Caco-2 (cell line): ENCODE data around the gene TIMM9. TPM values are rescaled to one million over a fixed set of nuclear protein-coding genes. Genes with fewer than 3 reads are reported as not detected.

Experiments used
- BruUV-seq: library from RNA; stranded (reverse); fragments of 400-500 nt; replicated peaks from 2 replicates; lab custom pipeline; 2021; lab: Mats Ljungman, UMichigan
- CTCF ChIA-PET: fragments of 300-600 bp; sonication (Branson Sonifier 250); formaldehyde crosslinking; loops from one replicate; lab custom pipeline; 2022; ENCODE audit warnings: antibody characterized with exemption; lab: Charles Lee
- POLR2A ChIA-PET: fragments of 300-600 bp; sonication (Branson Sonifier 250); formaldehyde crosslinking; loops from one replicate; lab custom pipeline; 2022; ENCODE audit warnings: antibody characterized with exemption; lab: Charles Lee
- DNase-seq, 2 experiments: peaks; one replicate each; pipeline versions ENCODE4 v3.0.0 to v3.0.0-alpha.2; 2020 to 2022
- H3K27me3 ChIP-seq: replicated peaks from 2 replicates; pipeline ENCODE4 v1.6.0; 2011; ENCODE audit warnings: low read length; ENCODE audit not compliant: control insufficient read depth, insufficient read depth
- H3K36me3 ChIP-seq: 2 replicates; pipeline ENCODE4 v1.5.1; 2011; ENCODE audit warnings: low read length; ENCODE audit not compliant: control insufficient read depth, insufficient read depth
- H3K4me1 ChIP-seq: fragments of 250-450 bp; sonication (Bioruptor Pico); 2 replicates; pipeline ENCODE4 v1.5.1; 2020; ENCODE audit warnings: mild to moderate bottlenecking
- H3K4me3 ChIP-seq: 2 replicates; pipeline ENCODE4 v1.5.1; 2011; ENCODE audit warnings: low read depth, mild to moderate bottlenecking, control low read depth, low read length
- H3K9me3 ChIP-seq: fragments of 250-450 bp; sonication (Bioruptor Pico); 2 replicates; pipeline ENCODE4 v1.5.1; 2020; ENCODE audit warnings: mild to moderate bottlenecking, moderate library complexity
- H3K27ac Mint-ChIP-seq: one replicate; pipeline ENCODE4 v1.8.0; 2022; ENCODE audit warnings: mixed read lengths; ENCODE audit not compliant: unreplicated experiment
- H3K27me3 Mint-ChIP-seq: one replicate; pipeline ENCODE4 v1.8.0; 2022; ENCODE audit warnings: mixed read lengths; ENCODE audit not compliant: insufficient read depth, unreplicated experiment
- H3K36me3 Mint-ChIP-seq: one replicate; pipeline ENCODE4 v1.8.0; 2022; ENCODE audit warnings: mild to moderate bottlenecking, mixed read lengths; ENCODE audit not compliant: insufficient read depth, unreplicated experiment
- H3K4me1 Mint-ChIP-seq: one replicate; pipeline ENCODE4 v1.8.0; 2022; ENCODE audit warnings: low read depth, mixed read lengths; ENCODE audit not compliant: unreplicated experiment
- H3K4me3 Mint-ChIP-seq: one replicate; pipeline ENCODE4 v1.8.0; 2022; ENCODE audit warnings: mild to moderate bottlenecking, moderate library complexity, mixed read lengths; ENCODE audit not compliant: unreplicated experiment
- H3K9me3 Mint-ChIP-seq: one replicate; pipeline ENCODE4 v1.8.0; 2022; ENCODE audit warnings: mixed read lengths; ENCODE audit not compliant: unreplicated experiment
- CTCF ChIP-seq, 2 experiments: fragments of 200-600 bp in 1 of 2; IDR thresholded peaks; 1 replicate in 1 of 2; 2 replicates in 1 of 2; pipeline versions ENCODE4 v1.5.1 to v1.8.0; 2011 to 2022; ENCODE audit warnings: antibody characterized with exemption in 1 of 2, control low read depth in 1 of 2, inconsistent platforms in 1 of 2, low read depth in 1 of 2, low read length in 1 of 2, mild to moderate bottlenecking in 1 of 2, moderate library complexity in 1 of 2; ENCODE audit not compliant: insufficient read depth in 1 of 2, severe bottlenecking in 1 of 2, unreplicated experiment in 1 of 2
- intact Hi-C: fragments of 100-400 bp; cut with micrococcal nuclease; formaldehyde crosslinking; loops from one replicate; pipeline ENCODE4 v1.10.0; 2022; ENCODE audit not compliant: unreplicated experiment
- total RNA-seq: library from RNA; stranded (reverse); gene quantifications from 2 replicates; pipeline ENCODE4 v1.2.3, GENCODE V29; 2022

Gene TIMM9
- total RNA-seq, 1 experiment from 2014 or later = 69.2 TPM

- DNase-seq = peak in 1 of 2 experiments; percentile 5
- Histone ChIP-seq H3K4me3 (no peak overlapping the region), H3K9me3 (no peaks in the 10 kb centered on the region), H3K27me3 (no peaks in the 10 kb centered on the region), H3K36me3 (no peaks in the 10 kb centered on the region), H3K4me1 (no peaks in the 10 kb centered on the region)
- no peak overlapping the region for H3K27ac Mint-ChIP-seq
- ChIA-PET POLR2A (no interaction called here), CTCF (no interaction called here)
- TF ChIP-seq CTCF (IDR thresholded peaks at IDR 0.05; ENCODE audit: insufficient read depth in 1 of 2, low read depth in 1 of 2, low read length in 1 of 2, severe bottlenecking in 1 of 2, unreplicated experiment in 1 of 2) = no peak
- H3K4me3 Mint-ChIP-seq = no peak overlapping the region
- H3K4me1 Mint-ChIP-seq = no peaks in the 10 kb centered on the region
- H3K9me3 Mint-ChIP-seq = no peaks in the 10 kb centered on the region
- no peaks in the 10 kb centered on the region for H3K27me3 Mint-ChIP-seq
- BruUV-seq = no TSS peak
- H3K36me3 Mint-ChIP-seq = peaks cover 12% of the 10 kb centered on the region
- intact Hi-C loops = no loop called here
These were observed 28.4 kb upstream of the TIMM9 start for GRCh38 chr14:58455593-58456265.

GRCh38 chr14:58444627-58445026 lies 17.3 kb upstream of the TIMM9 start:
- Histone ChIP-seq H3K27me3 (no peaks in the 10 kb centered on the region), H3K4me1 (no peaks in the 10 kb centered on the region), H3K4me3 (no peak overlapping the region), H3K36me3 (no peaks in the 10 kb centered on the region), H3K9me3 (no peaks in the 10 kb centered on the region)
- TF ChIP-seq CTCF (IDR thresholded peaks at IDR 0.05; ENCODE audit: insufficient read depth in 1 of 2, low read depth in 1 of 2, low read length in 1 of 2, severe bottlenecking in 1 of 2, unreplicated experiment in 1 of 2) = no peak
- ChIA-PET POLR2A (no interaction called here), CTCF (no interaction called here)
- H3K4me3 Mint-ChIP-seq = no peak overlapping the region
- H3K36me3 Mint-ChIP-seq = peaks cover 15% of the 10 kb centered on the region
- BruUV-seq = no TSS peak
- no peak overlapping the region for H3K27ac Mint-ChIP-seq
- no peaks in the 10 kb centered on the region for H3K4me1 Mint-ChIP-seq
- H3K27me3 Mint-ChIP-seq = no peaks in the 10 kb centered on the region
- intact Hi-C loops = no loop called here
- H3K9me3 Mint-ChIP-seq = no peaks in the 10 kb centered on the region
- DNase-seq = no peak

- no TSS peak for BruUV-seq
- Mint-ChIP-seq H3K9me3 (no peaks in the 10 kb centered on the region), H3K36me3 (no peaks in the 10 kb centered on the region), H3K4me3 (no peak overlapping the region), H3K27ac (no peak overlapping the region), H3K27me3 (no peaks in the 10 kb centered on the region), H3K4me1 (no peaks in the 10 kb centered on the region)
- Histone ChIP-seq H3K27me3 (no peaks in the 10 kb centered on the region), H3K4me3 (no peak overlapping the region), H3K4me1 (no peaks in the 10 kb centered on the region), H3K9me3 (no peaks in the 10 kb centered on the region), H3K36me3 (no peaks in the 10 kb centered on the region)
- ChIA-PET POLR2A (no interaction called here), CTCF (no interaction called here)
- intact Hi-C loops = no loop called here
- TF ChIP-seq CTCF (IDR thresholded peaks at IDR 0.05; ENCODE audit: insufficient read depth in 1 of 2, low read depth in 1 of 2, low read length in 1 of 2, severe bottlenecking in 1 of 2, unreplicated experiment in 1 of 2) = no peak
- no peak for DNase-seq
These were observed 12.1 kb upstream of the TIMM9 start for GRCh38 chr14:58439476-58439875.
